Heart right ventricle (tissue), 16 donors: ENCODE data around the gene TTC21A. TPM values are rescaled to one million over a fixed set of nuclear protein-coding genes. Genes with fewer than 3 reads are reported as not detected.

Source experiments
- ATAC-seq, 8 donors: fragments of 200-7000 bp; cut with Tn5 transposase; one replicate each; pipeline ENCODE4 v1.9.1; 2020; ENCODE audit warnings: mild to moderate bottlenecking in 8 of 8, moderate library complexity in 8 of 8, moderate number of reproducible peaks in 1 of 8
- DNase-seq, 2 donors: peaks; one replicate each; pipeline ENCODE4 v3.0.0-alpha.2; 2020
- H3K27ac ChIP-seq, 10 donors: fragments of 200-600 bp; sonication (generic) in 2 of 10; one replicate each; pipeline versions ENCODE4 v1.5.0 to v1.8.0; 2020 to 2022; ENCODE audit warnings: mild to moderate bottlenecking in 3 of 10
- H3K27me3 ChIP-seq, 7 donors: fragments of 200-600 bp; one replicate each; pipeline ENCODE4 v1.8.0; 2021 to 2022; ENCODE audit warnings: mild to moderate bottlenecking in 2 of 7
- H3K36me3 ChIP-seq, 9 donors: fragments of 200-600 bp; sonication (generic) in 1 of 9; one replicate each; pipeline versions ENCODE4 v1.5.0 to v1.8.0; 2020 to 2022; ENCODE audit warnings: mild to moderate bottlenecking in 2 of 9
- H3K4me1 ChIP-seq, 9 donors: fragments of 200-600 bp; sonication (generic) in 1 of 9; one replicate each; pipeline versions ENCODE4 v1.5.0 to v1.8.0; 2020 to 2022; ENCODE audit warnings: mild to moderate bottlenecking in 4 of 9
- H3K4me3 ChIP-seq, 10 donors: fragments of 200-600 bp; sonication (generic) in 2 of 10; one replicate each; pipeline versions ENCODE4 v1.5.0 to v1.8.0; 2020 to 2022; ENCODE audit warnings: mild to moderate bottlenecking in 7 of 10, moderate library complexity in 2 of 10
- H3K9me3 ChIP-seq, 11 donors: fragments of 200-600 bp in 10 of 11; sonication (generic) in 2 of 11; one replicate each; pipeline versions ENCODE4 v1.5.0 to v1.8.0; 2013 to 2022; ENCODE audit warnings: mild to moderate bottlenecking in 2 of 11, control low read depth in 1 of 11, moderate library complexity in 1 of 11
- WGBS, 2 donors: extraction: QIAGEN DNeasy Blood & Tissue Kit; methylation state at CpG; one replicate each; pipeline ENCODE4 v1.1.7; 2013; ENCODE audit warnings: inconsistent platforms in 1 of 2; 5-methylcytosine and 5-hydroxymethylcytosine counted together
- intact Hi-C, 10 donors: fragments of 100-400 bp; cut with DNase I; formaldehyde crosslinking; loops; one replicate each; pipeline versions ENCODE4 v1.11.1 to v1.14.2; 2022
- polyA plus RNA-seq, 2 donors: library from polyadenylated mRNA; stranded (reverse); fragments of 200-250 nt; gene quantifications; one replicate each; pipeline ENCODE4 v1.2.3, GENCODE V29; 2013
- total RNA-seq, 10 donors: library from RNA; stranded (reverse); fragmentation: NEBNext Ultra II Directional in 3 of 10; extraction: Animal tissue kit (Norgen Biotek cat#: 25700) in 3 of 10; gene quantifications; one replicate each; pipeline versions ENCODE4 v1.2.1 to v1.2.4, GENCODE V29; 2021 to 2023
- TF ChIP-seq, protein P1 (sequence below), 9 donors: fragments of 200-600 bp; sonication (generic) in 2 of 9; IDR thresholded peaks; one replicate each; pipeline versions ENCODE4 v1.5.0 to v1.8.0; 2021 to 2022; ENCODE audit warnings: antibody characterized with exemption in 9 of 9, mild to moderate bottlenecking in 5 of 9, moderate library complexity in 1 of 9
- donor health status: Arrhythmogenic right ventricular cardiomyopathy.
- donor health status: ischemic (EF 13 %, LVEDD 7.1; RV severe dilation, severe dysfunction).
- donor health status: healthy with polysubstance abuse.
- donor health status: DM: no; HTN: yes; CAD: no.
- donor health status: DM: no; HTN: no; CAD: no.
- donor health status: ischemic (EF 25% LVEDD 6.9; RV normal size, moderate dysfunction).
- donor health status: ischemic (EF 25% LVEDD 5.7; RV mildly dilated, moderate dysfunction).
- donor health status: healthy.
- donor health status: DM: yes; HTN: yes; CAD: no.
- donor health status: Ischemic cardiomyopathy.
- donor health status: ischemic (EF 35%, LVEDD 5.7; RV mildly dilated, moderate dysfunction).
- donor health status: nonischemic (EF 11% LVEDD 7.7; RV severe dilation, severe dysfunction).
- donor health status: DM: yes; HTN: yes; CAD: no.
- donor health status: PGD.
- donor health status: ischemic (EF 29% LVEDD 5.4; RV normal size, mild dysfunction).
- donor health status: nonischemic (EF 23%, LVEDD 6.1; RV moderate dilation, normal function).

Gene TTC21A
- total and polyA plus RNA-seq, 12 donors, result 0.80 to 7.5 (median 1.5) TPM

DNA sequence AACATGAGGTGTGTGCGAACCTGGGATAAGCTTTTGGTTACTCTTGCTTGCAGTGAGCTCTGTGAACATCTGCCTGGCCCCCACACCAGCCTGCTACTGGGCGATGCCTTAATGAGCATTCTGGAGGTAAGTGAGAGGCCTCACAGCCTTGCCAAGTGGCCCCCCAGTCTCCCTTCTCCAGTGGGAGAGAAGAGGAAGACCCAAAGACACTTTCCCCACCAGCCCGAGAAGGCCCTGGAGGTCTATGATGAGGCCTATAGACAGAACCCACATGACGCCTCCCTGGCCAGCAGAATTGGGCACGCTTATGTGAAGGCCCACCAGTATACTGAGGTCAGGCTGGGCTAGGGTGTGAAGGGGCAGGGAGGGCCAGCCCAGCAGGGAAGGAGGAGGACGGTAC, 22.5 kb downstream of the TTC21A start:
- Histone ChIP-seq H3K36me3 (peaks cover 0 to 7% (median 0%) of the 10 kb centered on the region in 9 donors), H3K27me3 (no peaks in the 10 kb centered on the region), H3K4me3 (no peak overlapping the region), H3K27ac (no peak overlapping the region), H3K4me1 (peaks cover 2 to 21% (median 11%) of the 10 kb centered on the region in 9 donors), H3K9me3 (no peaks in the 10 kb centered on the region)
- intact Hi-C loops, result loop anchor here in 3 of 10 donors (10.0 kb wide), 1 partner anchor 55 kb away; no protein-coding TSS in a partner anchor
- TF ChIP-seq, protein P1, sequence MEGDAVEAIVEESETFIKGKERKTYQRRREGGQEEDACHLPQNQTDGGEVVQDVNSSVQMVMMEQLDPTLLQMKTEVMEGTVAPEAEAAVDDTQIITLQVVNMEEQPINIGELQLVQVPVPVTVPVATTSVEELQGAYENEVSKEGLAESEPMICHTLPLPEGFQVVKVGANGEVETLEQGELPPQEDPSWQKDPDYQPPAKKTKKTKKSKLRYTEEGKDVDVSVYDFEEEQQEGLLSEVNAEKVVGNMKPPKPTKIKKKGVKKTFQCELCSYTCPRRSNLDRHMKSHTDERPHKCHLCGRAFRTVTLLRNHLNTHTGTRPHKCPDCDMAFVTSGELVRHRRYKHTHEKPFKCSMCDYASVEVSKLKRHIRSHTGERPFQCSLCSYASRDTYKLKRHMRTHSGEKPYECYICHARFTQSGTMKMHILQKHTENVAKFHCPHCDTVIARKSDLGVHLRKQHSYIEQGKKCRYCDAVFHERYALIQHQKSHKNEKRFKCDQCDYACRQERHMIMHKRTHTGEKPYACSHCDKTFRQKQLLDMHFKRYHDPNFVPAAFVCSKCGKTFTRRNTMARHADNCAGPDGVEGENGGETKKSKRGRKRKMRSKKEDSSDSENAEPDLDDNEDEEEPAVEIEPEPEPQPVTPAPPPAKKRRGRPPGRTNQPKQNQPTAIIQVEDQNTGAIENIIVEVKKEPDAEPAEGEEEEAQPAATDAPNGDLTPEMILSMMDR (IDR thresholded peaks at IDR 0.05), result no peak
- 95 to 97% methylated on average over 6 of the region's 6 CpGs for WGBS, 2 donors
- DNase-seq, result no peak
- ATAC-seq, result no peak

DNA sequence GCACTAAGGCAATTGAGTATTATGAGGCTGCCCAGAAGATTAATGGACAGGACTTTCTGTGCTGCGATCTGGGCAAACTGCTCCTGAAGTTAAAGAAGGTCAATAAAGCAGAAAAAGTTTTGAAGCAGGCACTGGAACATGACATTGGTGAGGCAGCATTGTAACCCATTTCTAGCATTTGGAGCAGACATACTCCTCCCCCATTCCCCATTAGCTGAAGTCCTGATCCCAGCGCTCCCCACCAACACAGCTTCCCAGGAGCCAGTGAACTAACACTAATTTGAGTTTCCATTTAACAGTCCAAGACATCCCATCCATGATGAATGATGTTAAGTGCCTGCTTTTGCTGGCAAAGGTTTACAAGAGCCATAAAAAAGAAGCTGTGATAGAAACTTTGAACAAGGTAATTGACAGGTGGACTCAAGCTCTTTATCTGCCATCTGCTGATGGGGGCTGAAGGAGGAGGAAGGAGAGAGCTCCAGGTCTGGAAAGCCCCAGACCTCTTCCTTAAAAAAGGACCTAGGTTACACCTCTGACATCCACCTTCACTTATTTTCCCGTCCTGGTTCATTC, 23.3 kb downstream of the TTC21A start:
- Histone ChIP-seq H3K36me3 (peaks cover 0 to 7% (median 0%) of the 10 kb centered on the region in 9 donors), H3K9me3 (no peaks in the 10 kb centered on the region), H3K4me1 (peaks cover 7 to 28% (median 19%) of the 10 kb centered on the region in 9 donors), H3K27ac (no peak overlapping the region), H3K27me3 (no peaks in the 10 kb centered on the region), H3K4me3 (no peak overlapping the region)
- WGBS, 2 donors, result 89 to 90% methylated on average over 3 of the region's 3 CpGs
- intact Hi-C loops, result loop anchor here in 3 of 10 donors (10.0 kb wide), 1 partner anchor 54 kb away; no protein-coding TSS in a partner anchor
- ATAC-seq (no peak), DNase-seq (no peak)
- TF ChIP-seq, protein P1 (IDR thresholded peaks at IDR 0.05), result no peak

DNA sequence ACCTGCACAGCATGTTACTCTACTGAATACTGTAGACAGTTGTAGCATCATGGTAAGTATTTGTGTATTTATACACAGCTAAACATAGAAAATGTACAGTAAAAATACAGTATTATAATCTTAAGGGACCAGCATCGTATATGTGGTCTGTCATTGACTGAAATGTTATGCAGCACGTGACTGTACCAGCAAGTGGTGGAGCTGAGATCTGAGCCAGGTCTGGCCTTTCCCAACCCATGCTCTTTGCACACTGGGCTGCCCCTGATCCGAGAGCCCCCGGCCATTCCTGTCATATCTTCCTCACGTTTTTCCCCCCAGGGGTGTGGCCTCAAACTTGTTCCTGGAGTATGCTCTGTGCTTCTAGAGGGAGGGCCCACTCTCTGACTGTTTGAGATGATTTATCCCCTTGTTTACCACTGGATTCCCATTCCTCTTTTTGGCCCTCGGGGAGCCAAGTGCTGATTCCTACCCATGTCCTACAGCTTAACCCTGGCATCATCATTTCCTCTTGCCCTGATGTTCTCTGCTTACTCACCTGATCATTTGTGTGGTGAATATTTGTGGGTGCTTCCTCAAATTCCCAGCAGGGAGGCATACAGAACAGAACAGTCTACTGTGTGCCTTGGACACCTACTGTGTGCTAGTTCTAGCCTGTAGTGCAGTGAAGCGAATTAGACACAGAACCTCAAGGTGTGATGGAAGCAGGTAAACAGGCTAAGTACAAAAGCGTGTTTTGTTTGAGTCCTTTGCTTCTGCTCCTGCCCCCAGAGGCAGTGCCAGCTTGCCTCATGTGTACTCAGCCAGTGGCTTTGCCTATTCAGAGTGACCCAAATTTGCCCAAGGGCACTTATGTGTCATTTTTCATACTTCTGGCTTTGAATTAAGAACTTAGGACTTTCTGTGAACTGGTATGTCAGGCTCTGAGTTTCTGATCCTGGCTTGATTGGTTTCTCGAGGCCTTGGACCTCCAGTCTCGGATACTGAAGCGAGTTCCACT, 24.9 kb downstream of the TTC21A start:
- no peaks in the 10 kb centered on the region for H3K27me3 ChIP-seq
- peaks cover 8 to 35% (median 22%) of the 10 kb centered on the region in 9 donors for H3K4me1 ChIP-seq
- DNase-seq (no peak), ATAC-seq (no peak)
- WGBS, 2 donors, result 83 to 86% methylated on average over 11 of the region's 11 CpGs
- intact Hi-C loops, result loop anchor here in 3 of 10 donors (10.0 kb wide), 1 partner anchor 52 kb away; no protein-coding TSS in a partner anchor
- no peaks in the 10 kb centered on the region for H3K9me3 ChIP-seq
- H3K36me3 ChIP-seq, result peaks cover 0 to 14% (median 0%) of the 10 kb centered on the region in 9 donors
- TF ChIP-seq, protein P1 (IDR thresholded peaks at IDR 0.05), result no peak
- no peak overlapping the region for H3K27ac ChIP-seq
- H3K4me3 ChIP-seq, result no peak overlapping the region

DNA sequence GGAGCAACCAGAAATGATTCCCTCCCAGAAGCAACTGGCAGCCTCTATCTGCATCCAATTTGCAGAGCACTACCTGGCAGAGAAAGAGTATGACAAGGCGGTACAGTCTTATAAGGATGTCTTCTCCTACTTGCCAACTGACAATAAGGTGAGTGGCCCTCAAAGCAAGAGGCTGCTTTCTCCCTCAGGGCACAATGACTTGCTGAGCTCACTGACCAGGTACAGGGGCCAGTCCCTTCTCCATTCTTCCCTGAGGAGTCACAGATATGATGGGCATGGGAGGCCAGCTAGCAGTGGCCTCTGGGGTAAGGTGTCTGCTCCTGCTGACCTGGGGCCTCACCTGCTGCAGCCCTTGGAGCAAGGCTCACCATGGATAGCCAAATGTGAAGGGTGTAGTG, 25.6 kb downstream of the TTC21A start:
- Histone ChIP-seq H3K9me3 (no peaks in the 10 kb centered on the region), H3K4me1 (peaks cover 8 to 35% (median 22%) of the 10 kb centered on the region in 9 donors), H3K27me3 (no peaks in the 10 kb centered on the region), H3K27ac (no peak overlapping the region), H3K4me3 (no peak overlapping the region), H3K36me3 (peaks cover 0 to 17% (median 0%) of the 10 kb centered on the region in 9 donors)
- intact Hi-C loops, result loop anchor here in 3 of 10 donors (10.0 kb wide), 1 partner anchor 52 kb away; no protein-coding TSS in a partner anchor
- ATAC-seq (no peak), DNase-seq (no peak)
- WGBS, 2 donors, result 100% methylated on average over 1 of the region's 1 CpG
- TF ChIP-seq, protein P1 (IDR thresholded peaks at IDR 0.05), result no peak
